GM19193 (cell line): Measurements from ENCODE around the gene SLC6A5.

Experiments used
- POLR2A ChIP-seq: IDR thresholded peaks from 4 replicates; pipeline ENCODE4 v1.6.1; 2011; ENCODE audit not compliant: insufficient read depth, insufficient read length; ENCODE audit errors: extremely low read depth

The SLC6A5 gene

GRCh38 chr11:20599221-20600019, at the start of gene SLC6A5:
Gene SLC6A5 (plus strand): TSS chr11:20599608. CDS start chr11:20599673, 65 bp downstream.
- no peak for TF ChIP-seq POLR2A

GRCh38 chr11:20551096-20551495, 48.3 kb upstream of the SLC6A5 start:
- TF ChIP-seq POLR2A = no peak

DNA sequence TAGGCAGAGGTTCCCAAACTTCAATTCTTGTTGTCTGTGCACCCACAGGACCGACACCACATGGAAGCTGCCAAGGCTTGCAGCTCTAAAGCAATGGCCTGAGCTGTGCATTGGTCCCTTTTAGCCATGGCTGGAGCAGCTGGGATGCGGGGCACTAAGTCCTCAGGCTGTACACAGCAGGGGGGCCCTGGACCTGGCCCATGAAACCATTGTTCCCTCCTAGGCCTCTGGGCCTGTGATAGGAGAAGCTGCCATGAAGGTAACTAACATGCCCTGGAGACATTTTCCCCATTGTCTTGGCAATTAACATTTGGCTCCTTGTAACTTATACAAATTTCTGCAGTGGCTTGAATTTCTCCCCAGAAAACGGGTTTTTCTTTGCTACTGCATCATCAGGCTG, 43.6 kb upstream of the SLC6A5 start:
- no peak for TF ChIP-seq POLR2A

GRCh38 chr11:20558741-20559140, 40.7 kb upstream of the SLC6A5 start:
- no peak for TF ChIP-seq POLR2A

- TF ChIP-seq POLR2A = no peak
These were observed 39.7 kb upstream of the SLC6A5 start for GRCh38 chr11:20559523-20560300.

DNA sequence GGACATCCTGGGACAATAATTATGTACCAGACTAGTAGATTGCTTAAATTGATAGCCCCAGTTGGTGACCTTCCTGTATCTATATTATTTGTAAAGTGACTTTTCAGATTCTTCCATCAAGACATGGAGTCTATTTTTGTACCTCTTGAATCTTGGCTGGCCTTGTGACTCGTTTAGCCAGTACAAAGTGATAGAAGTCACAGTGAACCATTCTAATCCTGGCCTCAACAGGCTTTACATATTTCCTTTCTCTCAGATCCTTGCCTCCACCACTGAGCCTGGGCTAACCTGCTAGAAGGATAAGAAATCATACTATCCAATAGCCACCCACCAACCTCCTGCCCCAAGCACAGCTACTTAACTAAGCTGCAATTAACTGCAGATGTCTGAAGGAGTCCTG, 37.5 kb upstream of the SLC6A5 start:
- no peak for TF ChIP-seq POLR2A

- TF ChIP-seq POLR2A = no peak
These were observed 35.5 kb upstream of the SLC6A5 start for GRCh38 chr11:20563866-20564265.

GRCh38 chr11:20564846-20565635, 34.4 kb upstream of the SLC6A5 start:
- TF ChIP-seq POLR2A = no peak

GRCh38 chr11:20566591-20567434, 32.6 kb upstream of the SLC6A5 start:
- TF ChIP-seq POLR2A = no peak

GRCh38 chr11:20583201-20583600, 16.2 kb upstream of the SLC6A5 start:
- no peak for TF ChIP-seq POLR2A

GRCh38 chr11:20584093-20584774, 15.2 kb upstream of the SLC6A5 start:
- TF ChIP-seq POLR2A = no peak

DNA sequence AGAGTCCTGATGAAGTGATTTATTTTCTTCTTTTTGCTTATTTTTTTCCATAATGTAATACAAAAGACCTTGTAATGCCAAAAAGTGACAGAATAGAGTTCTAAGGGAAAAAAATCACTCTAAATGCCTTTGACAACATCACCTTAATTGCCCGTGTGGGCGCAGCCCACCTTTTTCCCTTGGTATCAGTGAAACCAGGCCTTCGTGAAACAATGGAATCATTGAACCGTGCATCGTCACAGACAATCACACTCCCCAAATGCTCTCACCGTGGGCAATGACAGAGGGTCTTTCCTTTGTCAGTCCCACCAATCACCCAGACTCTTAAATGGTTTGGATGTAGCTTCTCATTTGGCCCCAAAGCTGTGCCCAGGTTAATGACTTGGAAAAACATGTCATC, 9.6 kb upstream of the SLC6A5 start:
- no peak for TF ChIP-seq POLR2A

GRCh38 chr11:20590381-20590780, 9.0 kb upstream of the SLC6A5 start:
- no peak for TF ChIP-seq POLR2A

GRCh38 chr11:20592741-20593140, 6.7 kb upstream of the SLC6A5 start:
- no peak for TF ChIP-seq POLR2A

- no peak for TF ChIP-seq POLR2A
These were observed 4.9 kb upstream of the SLC6A5 start for GRCh38 chr11:20594274-20595061.
